ENCODE results near the gene KY. TPM values are rescaled to one million over a fixed set of nuclear protein-coding genes. Genes with fewer than 3 reads are reported as not detected.
"Not testable (repeated sequence)": the region's sequence is repeated elsewhere in the genome, so short reads cannot be mapped to it uniquely, and the experiment has no call there.

KY gene
- total RNA-seq, 1 donor from 2014 or later: not detected

DNA sequence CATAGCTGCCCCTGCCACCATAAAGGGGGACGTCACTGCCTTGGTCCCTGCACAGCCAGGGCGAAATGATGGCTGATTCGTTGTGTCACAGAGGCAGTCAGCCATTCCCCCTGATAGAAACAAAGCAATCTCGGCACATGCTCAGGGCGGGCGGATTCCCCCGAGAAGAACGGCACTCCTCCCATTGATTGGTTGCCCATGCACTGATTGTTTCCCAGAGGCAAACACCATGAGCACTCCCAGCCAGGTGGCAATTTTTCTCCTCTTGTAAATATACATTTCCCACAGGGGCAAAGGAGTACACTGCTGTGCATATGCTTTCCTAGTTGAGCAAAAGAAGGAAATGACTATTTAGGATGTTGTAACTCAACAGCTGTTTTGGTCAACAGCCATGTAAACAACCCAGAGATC lies 56.5 kb downstream of the KY start:
- Mint-ChIP-seq H3K9me3 (no peaks in the 10 kb centered on the region), H3K27ac (no peak overlapping the region), H3K27me3 (ENCODE audit: low read depth) (no peaks in the 10 kb centered on the region), H3K36me3 (ENCODE audit: low read depth) (no peaks in the 10 kb centered on the region), H3K4me1 (ENCODE audit: low read depth) (no peaks in the 10 kb centered on the region), H3K4me3 (ENCODE audit: low read depth) (no peak overlapping the region)
- intact Hi-C loops (cut with micrococcal nuclease): no loop called here
- no peak for DNase-seq (ENCODE audit: low spot score)

GRCh38 chr3:134592806-134593205 lies 58.0 kb downstream of the KY start:
- DNase-seq (ENCODE audit: low spot score): no peak
- Mint-ChIP-seq H3K4me3 (ENCODE audit: low read depth) (no peak overlapping the region), H3K4me1 (ENCODE audit: low read depth) (no peaks in the 10 kb centered on the region), H3K36me3 (ENCODE audit: low read depth) (no peaks in the 10 kb centered on the region), H3K9me3 (no peaks in the 10 kb centered on the region), H3K27me3 (ENCODE audit: low read depth) (no peaks in the 10 kb centered on the region), H3K27ac (no peak overlapping the region)
- intact Hi-C loops (cut with micrococcal nuclease): no loop called here

- Mint-ChIP-seq H3K4me3 (ENCODE audit: low read depth) (no peak overlapping the region), H3K27me3 (ENCODE audit: low read depth) (peaks cover 3% of the 10 kb centered on the region), H3K36me3 (ENCODE audit: low read depth) (no peaks in the 10 kb centered on the region), H3K4me1 (ENCODE audit: low read depth) (no peaks in the 10 kb centered on the region), H3K27ac (no peak overlapping the region), H3K9me3 (no peaks in the 10 kb centered on the region)
- DNase-seq (ENCODE audit: low spot score): no peak
- intact Hi-C loops (cut with micrococcal nuclease): no loop called here
These were observed 60.1 kb downstream of the KY start for GRCh38 chr3:134590766-134591165.

GRCh38 chr3:134579141-134579665 lies 71.6 kb downstream of the KY start:
- no peak for DNase-seq (ENCODE audit: low spot score)
- peaks cover 1% of the 10 kb centered on the region for H3K27me3 Mint-ChIP-seq (ENCODE audit: low read depth)
- H3K9me3 Mint-ChIP-seq: peaks cover 3% of the 10 kb centered on the region
- H3K4me3 Mint-ChIP-seq (ENCODE audit: low read depth): no peak overlapping the region
- no peak overlapping the region for H3K27ac Mint-ChIP-seq
- peaks cover 3% of the 10 kb centered on the region for H3K4me1 Mint-ChIP-seq (ENCODE audit: low read depth)
- intact Hi-C loops (cut with micrococcal nuclease): no loop called here
- H3K36me3 Mint-ChIP-seq (ENCODE audit: low read depth): no peaks in the 10 kb centered on the region

DNA sequence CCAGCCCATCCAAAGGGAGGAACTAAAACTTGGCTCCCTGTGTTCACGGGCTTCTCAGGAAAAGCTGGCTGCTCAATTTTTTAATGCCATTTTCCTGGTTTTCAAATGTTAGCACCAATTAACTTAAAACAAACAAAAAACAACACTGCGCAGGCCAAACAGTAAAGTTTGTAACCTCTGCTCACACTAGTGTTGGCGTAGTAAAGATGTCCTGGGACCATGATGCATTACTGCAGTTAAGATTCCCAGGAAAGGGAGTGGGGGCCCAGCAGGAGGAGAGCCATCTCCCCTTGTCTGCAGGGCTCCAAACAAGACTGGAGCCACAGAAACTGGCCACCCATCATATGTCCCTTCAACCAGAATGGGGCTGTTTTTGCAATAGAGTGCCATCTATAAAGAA lies 74.0 kb downstream of the KY start:
- Mint-ChIP-seq H3K27ac (no peak overlapping the region), H3K9me3 (peaks cover 3% of the 10 kb centered on the region), H3K4me1 (ENCODE audit: low read depth) (peaks cover 3% of the 10 kb centered on the region), H3K27me3 (ENCODE audit: low read depth) (peaks cover 1% of the 10 kb centered on the region), H3K4me3 (ENCODE audit: low read depth) (no peak overlapping the region), H3K36me3 (ENCODE audit: low read depth) (no peaks in the 10 kb centered on the region)
- DNase-seq (ENCODE audit: low spot score): no peak
- intact Hi-C loops (cut with micrococcal nuclease): no loop called here

DNA sequence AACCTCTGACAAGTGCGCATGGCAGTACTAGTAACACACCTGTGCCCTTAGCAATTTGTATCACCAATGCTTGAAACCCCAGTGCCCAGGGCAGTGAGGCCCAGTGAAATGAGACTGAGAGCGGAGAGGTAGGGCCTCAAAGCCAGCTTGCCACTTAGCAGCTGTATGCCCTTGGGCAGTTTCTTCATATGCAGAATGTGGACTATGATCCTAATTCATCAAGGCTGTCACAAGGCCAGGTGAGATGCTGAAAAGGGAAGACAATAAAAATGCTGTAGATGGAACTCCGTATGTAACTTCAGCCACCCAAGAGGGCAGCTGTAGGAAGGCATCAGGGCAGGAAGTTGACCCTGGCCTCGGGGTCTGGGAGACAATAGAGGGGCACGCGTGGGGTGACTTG lies 74.4 kb downstream of the KY start:
- no peak overlapping the region for H3K4me3 Mint-ChIP-seq (ENCODE audit: low read depth)
- H3K4me1 Mint-ChIP-seq (ENCODE audit: low read depth): peaks cover 3% of the 10 kb centered on the region
- no peak for DNase-seq (ENCODE audit: low spot score)
- H3K27me3 Mint-ChIP-seq (ENCODE audit: low read depth): peaks cover 1% of the 10 kb centered on the region
- intact Hi-C loops (cut with micrococcal nuclease): no loop called here
- H3K36me3 Mint-ChIP-seq (ENCODE audit: low read depth): no peaks in the 10 kb centered on the region
- no peak overlapping the region for H3K27ac Mint-ChIP-seq
- peaks cover 3% of the 10 kb centered on the region for H3K9me3 Mint-ChIP-seq

GRCh38 chr3:134569899-134570298 lies 80.9 kb downstream of the KY start:
- H3K27ac Mint-ChIP-seq; DNase-seq (ENCODE audit: low spot score); H3K27me3 Mint-ChIP-seq (ENCODE audit: low read depth); H3K36me3 Mint-ChIP-seq (ENCODE audit: low read depth); H3K4me1 Mint-ChIP-seq (ENCODE audit: low read depth); H3K4me3 Mint-ChIP-seq (ENCODE audit: low read depth); intact Hi-C loops (cut with micrococcal nuclease): not testable (repeated sequence)
- H3K9me3 Mint-ChIP-seq: peaks cover 25% of the 10 kb centered on the region

- H3K9me3 Mint-ChIP-seq: peaks cover 25% of the 10 kb centered on the region
- no peak overlapping the region for H3K27ac Mint-ChIP-seq
- H3K4me1 Mint-ChIP-seq (ENCODE audit: low read depth): no peaks in the 10 kb centered on the region
- H3K27me3 Mint-ChIP-seq (ENCODE audit: low read depth): no peaks in the 10 kb centered on the region
- peaks cover 5% of the 10 kb centered on the region for H3K36me3 Mint-ChIP-seq (ENCODE audit: low read depth)
- H3K4me3 Mint-ChIP-seq (ENCODE audit: low read depth): no peak overlapping the region
- intact Hi-C loops (cut with micrococcal nuclease): no loop called here
- DNase-seq (ENCODE audit: low spot score): no peak
These were observed 82.0 kb downstream of the KY start for GRCh38 chr3:134568790-134569189.

GRCh38 chr3:134567605-134568004 lies 83.2 kb downstream of the KY start:
- no peak for DNase-seq (ENCODE audit: low spot score)
- H3K4me3 Mint-ChIP-seq (ENCODE audit: low read depth): no peak overlapping the region
- no peaks in the 10 kb centered on the region for H3K4me1 Mint-ChIP-seq (ENCODE audit: low read depth)
- H3K9me3 Mint-ChIP-seq: peaks cover 25% of the 10 kb centered on the region
- intact Hi-C loops (cut with micrococcal nuclease): no loop called here
- H3K27me3 Mint-ChIP-seq (ENCODE audit: low read depth): no peaks in the 10 kb centered on the region
- H3K27ac Mint-ChIP-seq: no peak overlapping the region
- peaks cover 5% of the 10 kb centered on the region for H3K36me3 Mint-ChIP-seq (ENCODE audit: low read depth)

DNA sequence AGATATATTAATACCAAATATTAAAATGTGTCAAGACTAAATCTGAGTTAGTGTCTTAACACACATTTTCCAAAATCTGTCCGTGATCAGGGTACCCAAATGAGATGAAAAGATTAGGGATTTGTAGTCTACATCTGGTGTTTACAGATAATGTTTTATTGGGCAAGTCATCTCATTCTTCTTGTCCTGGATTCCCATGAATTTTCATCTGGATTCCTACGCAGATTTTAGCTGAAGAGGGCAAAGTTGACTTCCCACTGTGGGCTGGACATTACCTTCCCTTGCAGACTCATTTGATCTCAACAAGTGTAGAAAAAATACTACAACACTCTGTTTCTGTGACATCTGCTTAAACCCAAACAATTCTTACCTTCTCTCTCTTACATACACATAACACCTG lies 85.8 kb downstream of the KY start:
- no peak overlapping the region for H3K27ac Mint-ChIP-seq
- no peaks in the 10 kb centered on the region for H3K27me3 Mint-ChIP-seq (ENCODE audit: low read depth)
- no peak for DNase-seq (ENCODE audit: low spot score)
- no peak overlapping the region for H3K4me3 Mint-ChIP-seq (ENCODE audit: low read depth)
- peaks cover 6% of the 10 kb centered on the region for H3K36me3 Mint-ChIP-seq (ENCODE audit: low read depth)
- H3K9me3 Mint-ChIP-seq: peaks cover 11% of the 10 kb centered on the region
- H3K4me1 Mint-ChIP-seq (ENCODE audit: low read depth): no peaks in the 10 kb centered on the region
- intact Hi-C loops (cut with micrococcal nuclease): no loop called here

DNA sequence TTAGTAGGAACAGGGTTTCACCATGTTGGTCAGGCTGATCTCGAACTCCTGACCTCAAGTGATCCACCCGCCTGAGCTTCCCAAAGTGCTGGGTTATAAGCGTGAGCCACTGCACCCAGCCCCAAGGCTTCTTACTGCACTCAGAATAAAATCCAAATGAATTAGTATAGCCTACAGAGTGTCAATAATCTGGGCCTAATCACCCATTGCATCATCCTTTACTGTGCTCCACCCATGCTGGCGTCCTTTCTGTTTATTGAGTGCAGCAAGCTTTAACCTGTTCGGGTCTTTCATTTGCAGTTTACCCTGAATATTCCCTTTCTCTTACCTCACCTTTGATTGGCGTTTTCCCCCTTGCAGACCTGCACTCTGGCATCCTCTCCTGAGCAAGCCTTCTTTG lies 87.2 kb downstream of the KY start:
- H3K4me1 Mint-ChIP-seq (ENCODE audit: low read depth): no peaks in the 10 kb centered on the region

DNA sequence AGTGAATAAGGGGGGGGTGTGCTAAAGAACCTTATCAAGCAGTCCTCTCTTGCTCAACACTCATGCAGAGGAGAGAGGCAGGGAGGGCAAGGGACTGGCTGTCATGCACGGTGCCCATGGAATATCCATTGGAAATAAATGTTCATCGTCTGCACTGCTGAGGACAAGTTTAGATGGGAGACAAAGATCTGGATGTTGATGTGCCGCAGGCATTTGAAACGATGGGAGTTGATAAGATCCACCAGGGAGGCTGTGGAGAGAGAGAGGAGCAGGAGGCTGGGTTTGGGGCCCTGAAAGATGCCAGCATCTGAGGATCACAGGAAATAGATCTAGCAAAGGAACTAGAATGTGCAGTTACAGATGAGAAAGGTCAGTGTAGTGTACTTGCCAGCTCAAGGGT lies 88.8 kb downstream of the KY start:
- intact Hi-C loops (cut with micrococcal nuclease): no loop called here
- no peaks in the 10 kb centered on the region for H3K9me3 Mint-ChIP-seq
- H3K4me3 Mint-ChIP-seq (ENCODE audit: low read depth): no peak overlapping the region
- H3K4me1 Mint-ChIP-seq (ENCODE audit: low read depth): no peaks in the 10 kb centered on the region
- DNase-seq (ENCODE audit: low spot score): no peak
- H3K27ac Mint-ChIP-seq: no peak overlapping the region
- H3K36me3 Mint-ChIP-seq (ENCODE audit: low read depth): peaks cover 10% of the 10 kb centered on the region
- H3K27me3 Mint-ChIP-seq (ENCODE audit: low read depth): no peaks in the 10 kb centered on the region

More for the DNA sequence above, 87.2 kb downstream of the KY start:
- peaks cover 6% of the 10 kb centered on the region for H3K36me3 Mint-ChIP-seq (ENCODE audit: low read depth)
- H3K27me3 Mint-ChIP-seq (ENCODE audit: low read depth): no peaks in the 10 kb centered on the region
- H3K4me3 Mint-ChIP-seq (ENCODE audit: low read depth): no peak overlapping the region
- H3K27ac Mint-ChIP-seq: no peak overlapping the region
- DNase-seq (ENCODE audit: low spot score): no peak
- peaks cover 2% of the 10 kb centered on the region for H3K9me3 Mint-ChIP-seq
- intact Hi-C loops (cut with micrococcal nuclease): no loop called here

DNA sequence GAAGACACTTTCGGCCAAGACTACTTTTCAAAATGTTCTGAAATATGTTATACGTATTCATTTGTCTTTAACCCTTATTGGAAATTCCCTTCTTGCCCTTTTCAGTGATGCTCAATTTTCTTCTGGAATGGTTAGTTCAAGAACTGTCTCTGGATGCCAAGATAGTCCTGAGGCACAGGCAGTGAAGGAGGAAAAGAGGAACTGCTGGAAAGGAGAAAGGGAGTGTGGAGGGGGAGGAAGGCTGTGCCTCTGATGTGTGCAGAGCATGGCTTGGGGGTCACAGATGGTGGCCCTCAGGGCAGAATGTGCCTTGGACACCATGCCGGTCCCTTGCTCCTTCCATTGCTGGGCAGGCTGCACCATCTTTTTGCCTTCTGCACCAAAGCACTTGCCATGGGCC lies 91.2 kb downstream of the KY start:
- Mint-ChIP-seq H3K4me3 (ENCODE audit: low read depth) (no peak overlapping the region), H3K9me3 (no peaks in the 10 kb centered on the region), H3K4me1 (ENCODE audit: low read depth) (no peaks in the 10 kb centered on the region), H3K27me3 (ENCODE audit: low read depth) (no peaks in the 10 kb centered on the region), H3K27ac (no peak overlapping the region), H3K36me3 (ENCODE audit: low read depth) (peaks cover 10% of the 10 kb centered on the region)
- intact Hi-C loops (cut with micrococcal nuclease): no loop called here
- DNase-seq (ENCODE audit: low spot score): no peak
